GM12874 (cell line): ENCODE results near the gene RIF1.

ENCODE experiments used
- CTCF ChIP-seq: IDR thresholded peaks from 2 replicates; pipeline ENCODE4 v1.5.1; 2011; ENCODE audit warnings: low read depth, mild to moderate bottlenecking, control low read depth, low read length, moderate library complexity; ENCODE audit not compliant: insufficient read depth

RIF1 gene

GRCh38 chr2:151422917-151423439 is 13.3 kb downstream of the RIF1 start:
- no peak for TF ChIP-seq CTCF

- TF ChIP-seq CTCF: no peak
Measured at GRCh38 chr2:151423760-151424159, 14.1 kb downstream of the RIF1 start.

GRCh38 chr2:151437630-151438029 is 27.9 kb downstream of the RIF1 start:
- TF ChIP-seq CTCF: no peak

GRCh38 chr2:151438506-151438905 is 28.8 kb downstream of the RIF1 start:
- no peak for TF ChIP-seq CTCF

GRCh38 chr2:151439127-151439526 is 29.4 kb downstream of the RIF1 start:
- no peak for TF ChIP-seq CTCF

- no peak for TF ChIP-seq CTCF
Measured at GRCh38 chr2:151459358-151459757, 49.7 kb downstream of the RIF1 start.

GRCh38 chr2:151465771-151466170 is 56.1 kb downstream of the RIF1 start:
- TF ChIP-seq CTCF: no peak
